Activated T-helper 2 cell treated with anti-CD3 and anti-CD28 coated beads, Interferon-gamma antibody, Interleukin-2, Interleukin-4, amounts not matched to agents 10 μg/mL and 5 μg/mL and 100 μg/mL, durations not matched to agents 14 hours and 24 hours and 36 hours (primary cell): ENCODE measurements around the gene TAS2R41. TPM values are rescaled to one million over a fixed set of nuclear protein-coding genes. Genes with fewer than 3 reads are reported as not detected.

Source experiments
- DNase-seq: peaks from one replicate; pipeline ENCODE4 v3.0.0; 2021; ENCODE audit warnings: low spot score
- H3K27ac Mint-ChIP-seq: one replicate; pipeline ENCODE4 v1.8.0; 2021; ENCODE audit warnings: mixed read lengths
- H3K27me3 Mint-ChIP-seq: one replicate; pipeline ENCODE4 v1.8.0; 2021; ENCODE audit warnings: low read depth, mixed read lengths
- H3K36me3 Mint-ChIP-seq: one replicate; pipeline ENCODE4 v1.8.0; 2021; ENCODE audit warnings: low read depth, mixed read lengths
- H3K4me1 Mint-ChIP-seq: one replicate; pipeline ENCODE4 v1.8.0; 2021; ENCODE audit warnings: low read depth, mixed read lengths
- H3K4me3 Mint-ChIP-seq: one replicate; pipeline ENCODE4 v1.8.0; 2021; ENCODE audit warnings: low read depth, mild to moderate bottlenecking, moderate library complexity, mixed read lengths
- H3K9me3 Mint-ChIP-seq: one replicate; pipeline ENCODE4 v1.8.0; 2021; ENCODE audit warnings: mixed read lengths
- intact Hi-C: fragments of 100-400 bp; cut with micrococcal nuclease; formaldehyde crosslinking; loops from one replicate; pipeline ENCODE4 v1.15.1; 2023
- total RNA-seq: library from RNA; stranded (reverse); gene quantifications from 2 replicates; pipeline ENCODE4 v1.2.3, GENCODE V29; 2022

The TAS2R41 gene
- total RNA-seq, 1 donor from 2014 or later: not detected

- intact Hi-C loops: no loop called here
- no peak overlapping the region for H3K4me3 Mint-ChIP-seq
- H3K4me1 Mint-ChIP-seq: peaks cover 18% of the 10 kb centered on the region
- no peak for DNase-seq
- no peak overlapping the region for H3K27ac Mint-ChIP-seq
- H3K36me3 Mint-ChIP-seq: no peaks in the 10 kb centered on the region
- no peaks in the 10 kb centered on the region for H3K9me3 Mint-ChIP-seq
- no peaks in the 10 kb centered on the region for H3K27me3 Mint-ChIP-seq
Observed at GRCh38 chr7:143487566-143487965, 9.9 kb downstream of the TAS2R41 start.

GRCh38 chr7:143490717-143491306, 13.1 kb downstream of the TAS2R41 start:
- intact Hi-C loops: loop anchor here (5.0 kb wide), 1 partner anchor 421 kb away; no protein-coding TSS in a partner anchor
- Mint-ChIP-seq H3K4me3 (no peak overlapping the region), H3K27ac (no peak overlapping the region), H3K36me3 (no peaks in the 10 kb centered on the region), H3K9me3 (no peaks in the 10 kb centered on the region), H3K4me1 (peaks cover 28% of the 10 kb centered on the region), H3K27me3 (no peaks in the 10 kb centered on the region)
- DNase-seq: no peak

GRCh38 chr7:143492043-143492471, 14.4 kb downstream of the TAS2R41 start:
- Mint-ChIP-seq H3K36me3 (no peaks in the 10 kb centered on the region), H3K4me3 (no peak overlapping the region), H3K9me3 (no peaks in the 10 kb centered on the region), H3K27me3 (no peaks in the 10 kb centered on the region), H3K27ac (no peak overlapping the region), H3K4me1 (peaks cover 28% of the 10 kb centered on the region)
- DNase-seq: no peak
- intact Hi-C loops: loop anchor here (5.0 kb wide), 1 partner anchor 420 kb away; no protein-coding TSS in a partner anchor

GRCh38 chr7:143492799-143493739, 15.4 kb downstream of the TAS2R41 start:
- intact Hi-C loops: loop anchor here (5.0 kb wide), 1 partner anchor 419 kb away; no protein-coding TSS in a partner anchor
- Mint-ChIP-seq H3K27ac (no peak overlapping the region), H3K27me3 (no peaks in the 10 kb centered on the region), H3K9me3 (no peaks in the 10 kb centered on the region), H3K4me1 (peaks cover 28% of the 10 kb centered on the region), H3K36me3 (no peaks in the 10 kb centered on the region), H3K4me3 (no peak overlapping the region)
- no peak for DNase-seq

GRCh38 chr7:143493751-143494150, 16.1 kb downstream of the TAS2R41 start:
- Mint-ChIP-seq H3K27ac (no peak overlapping the region), H3K4me3 (no peak overlapping the region), H3K36me3 (no peaks in the 10 kb centered on the region), H3K27me3 (no peaks in the 10 kb centered on the region), H3K4me1 (peaks cover 28% of the 10 kb centered on the region), H3K9me3 (no peaks in the 10 kb centered on the region)
- intact Hi-C loops: loop anchor here (5.0 kb wide), 1 partner anchor 419 kb away; no protein-coding TSS in a partner anchor
- no peak for DNase-seq

GRCh38 chr7:143494622-143495021, 16.9 kb downstream of the TAS2R41 start:
- Mint-ChIP-seq H3K27ac (no peak overlapping the region), H3K9me3 (no peaks in the 10 kb centered on the region), H3K27me3 (no peaks in the 10 kb centered on the region), H3K36me3 (no peaks in the 10 kb centered on the region), H3K4me1 (peaks cover 28% of the 10 kb centered on the region), H3K4me3 (no peak overlapping the region)
- no peak for DNase-seq
- intact Hi-C loops: loop anchor here (5.0 kb wide), 1 partner anchor 418 kb away; no protein-coding TSS in a partner anchor

GRCh38 chr7:143495851-143496250, 18.2 kb downstream of the TAS2R41 start:
- no peak overlapping the region for H3K4me3 Mint-ChIP-seq
- intact Hi-C loops: no loop called here
- H3K4me1 Mint-ChIP-seq: peaks cover 26% of the 10 kb centered on the region
- no peak for DNase-seq
- H3K36me3 Mint-ChIP-seq: no peaks in the 10 kb centered on the region
- no peaks in the 10 kb centered on the region for H3K27me3 Mint-ChIP-seq
- H3K27ac Mint-ChIP-seq: no peak overlapping the region
- no peaks in the 10 kb centered on the region for H3K9me3 Mint-ChIP-seq

GRCh38 chr7:143496263-143496662, 18.6 kb downstream of the TAS2R41 start:
- Mint-ChIP-seq H3K36me3 (no peaks in the 10 kb centered on the region), H3K4me3 (no peak overlapping the region), H3K27ac (no peak overlapping the region), H3K4me1 (peaks cover 23% of the 10 kb centered on the region), H3K9me3 (no peaks in the 10 kb centered on the region), H3K27me3 (no peaks in the 10 kb centered on the region)
- no peak for DNase-seq
- intact Hi-C loops: no loop called here

GRCh38 chr7:143497008-143497795, 19.5 kb downstream of the TAS2R41 start:
- no peak overlapping the region for H3K4me3 Mint-ChIP-seq

GRCh38 chr7:143499246-143499645, 21.6 kb downstream of the TAS2R41 start:
- Mint-ChIP-seq H3K4me1 (no peaks in the 10 kb centered on the region), H3K9me3 (no peaks in the 10 kb centered on the region), H3K27me3 (no peaks in the 10 kb centered on the region), H3K36me3 (no peaks in the 10 kb centered on the region), H3K27ac (no peak overlapping the region), H3K4me3 (no peak overlapping the region)
- no peak for DNase-seq
- intact Hi-C loops: no loop called here

More at GRCh38 chr7:143497008-143497795, 19.5 kb downstream of the TAS2R41 start:
- no peaks in the 10 kb centered on the region for H3K9me3 Mint-ChIP-seq
- H3K27me3 Mint-ChIP-seq: no peaks in the 10 kb centered on the region
- no peak overlapping the region for H3K27ac Mint-ChIP-seq
- intact Hi-C loops: no loop called here
- H3K4me1 Mint-ChIP-seq: peaks cover 14% of the 10 kb centered on the region
- DNase-seq: no peak
- no peaks in the 10 kb centered on the region for H3K36me3 Mint-ChIP-seq

GRCh38 chr7:143499743-143500348, 22.2 kb downstream of the TAS2R41 start:
- intact Hi-C loops: no loop called here
- Mint-ChIP-seq H3K4me1 (no peaks in the 10 kb centered on the region), H3K27me3 (no peaks in the 10 kb centered on the region), H3K36me3 (no peaks in the 10 kb centered on the region), H3K4me3 (no peak overlapping the region), H3K9me3 (no peaks in the 10 kb centered on the region), H3K27ac (no peak overlapping the region)
- no peak for DNase-seq

- DNase-seq: no peak
- no peak overlapping the region for H3K4me3 Mint-ChIP-seq
- no peaks in the 10 kb centered on the region for H3K27me3 Mint-ChIP-seq
- intact Hi-C loops: no loop called here
- H3K27ac Mint-ChIP-seq: no peak overlapping the region
- peaks cover 4% of the 10 kb centered on the region for H3K4me1 Mint-ChIP-seq
- no peaks in the 10 kb centered on the region for H3K9me3 Mint-ChIP-seq
- H3K36me3 Mint-ChIP-seq: no peaks in the 10 kb centered on the region
Observed at GRCh38 chr7:143503261-143503660, 25.6 kb downstream of the TAS2R41 start.
